Neural cell (in vitro differentiated cells): ENCODE data around the gene C3orf33. TPM values are rescaled to one million over a fixed set of nuclear protein-coding genes. Genes with fewer than 3 reads are reported as not detected.

Experiments used
- H2AFZ ChIP-seq: fragments of 200-600, 300-800 bp; sonication (generic), shearing (Covaris generic); 2 replicates; pipeline ENCODE4 v1.6.0; 2014; ENCODE audit warnings: low read depth, mild to moderate bottlenecking, antibody characterized with exemption, low read length, moderate library complexity
- H3F3A ChIP-seq: fragments of 200-600 bp; shearing (Covaris generic); 2 replicates; pipeline ENCODE4 v1.6.1; 2016; ENCODE audit warnings: mild to moderate bottlenecking, moderate library complexity, mixed read lengths, antibody characterized with exemption, low read length; ENCODE audit not compliant: insufficient read depth, poor library complexity, severe bottlenecking
- H3K27ac ChIP-seq: fragments of 200-600, 300-800 bp; sonication (generic), shearing (Covaris generic); 2 replicates; pipeline ENCODE4 v1.5.1; 2014; ENCODE audit warnings: mild to moderate bottlenecking, low read length, moderate library complexity
- H3K27me3 ChIP-seq: fragments of 300-800, 200-600 bp; sonication (generic), shearing (Covaris generic); 2 replicates; pipeline ENCODE4 v1.6.0; 2014; ENCODE audit warnings: mild to moderate bottlenecking, low read depth, low read length, moderate library complexity; ENCODE audit not compliant: insufficient read depth
- H3K36me3 ChIP-seq: fragments of 300-800, 200-600 bp; sonication (generic), shearing (Covaris generic); 2 replicates; pipeline ENCODE4 v1.5.1; 2014; ENCODE audit warnings: mild to moderate bottlenecking, antibody characterized with exemption, low read length, moderate library complexity; ENCODE audit not compliant: insufficient read depth
- H3K4me2 ChIP-seq: fragments of 300-800, 200-600 bp; sonication (generic), shearing (Covaris generic); 2 replicates; pipeline ENCODE4 v1.6.0; 2014; ENCODE audit warnings: mild to moderate bottlenecking, low read length
- H3K4me3 ChIP-seq: fragments of 300-800, 200-600 bp; sonication (generic), shearing (Covaris generic); 2 replicates; pipeline ENCODE4 v1.5.1; 2014; ENCODE audit warnings: mild to moderate bottlenecking, low read length, moderate library complexity
- H3K79me2 ChIP-seq: fragments of 200-600 bp; shearing (Covaris generic); replicated peaks from 2 replicates; pipeline ENCODE4 v1.6.0; 2014; ENCODE audit warnings: mild to moderate bottlenecking, low read length, moderate library complexity; ENCODE audit not compliant: insufficient read depth
- H3K9ac ChIP-seq: fragments of 300-800, 200-600 bp; sonication (generic), shearing (Covaris generic); 2 replicates; pipeline ENCODE4 v1.6.1; 2016; ENCODE audit warnings: mild to moderate bottlenecking, low read length, mixed read lengths
- H3K9me2 ChIP-seq: fragments of 200-600 bp; shearing (Covaris generic); 2 replicates; pipeline ENCODE4 v1.6.1; 2016; ENCODE audit warnings: mild to moderate bottlenecking, low read length, mixed read lengths; ENCODE audit not compliant: insufficient read depth
- H3K9me3 ChIP-seq: fragments of 200-600, 300-800 bp; sonication (generic), shearing (Covaris generic); 2 replicates; pipeline ENCODE4 v1.6.1; 2016; ENCODE audit warnings: mild to moderate bottlenecking, mixed run types, low read length, moderate library complexity, mixed read lengths
- H4K20me1 ChIP-seq: fragments of 200-600 bp; shearing (Covaris generic); 2 replicates; pipeline ENCODE4 v1.6.1; 2016; ENCODE audit warnings: mild to moderate bottlenecking, mixed run types; ENCODE audit not compliant: insufficient read depth
- EP300 ChIP-seq: fragments of 450-650 bp; conservative IDR thresholded peaks from 2 replicates; pipeline ENCODE4 v1.6.1; 2014; ENCODE audit warnings: antibody characterized with exemption, mild to moderate bottlenecking, moderate library complexity; ENCODE audit not compliant: poor library complexity, severe bottlenecking
- EZH2 ChIP-seq: fragments of 200-600, 300-800 bp; shearing (Covaris generic), sonication (generic); IDR thresholded peaks from 2 replicates; pipeline ENCODE4 v1.6.1; 2014; ENCODE audit warnings: antibody characterized with exemption, low read length, borderline replicate concordance, mild to moderate bottlenecking; ENCODE audit not compliant: insufficient read depth, poor library complexity, severe bottlenecking
- MXI1 ChIP-seq: fragments of 450-650 bp; conservative IDR thresholded peaks from 2 replicates; pipeline ENCODE4 v1.6.1; 2014; ENCODE audit warnings: antibody characterized with exemption, mild to moderate bottlenecking; ENCODE audit not compliant: poor library complexity, severe bottlenecking
- POLR2AphosphoS5 ChIP-seq: IDR thresholded peaks from 2 replicates; pipeline ENCODE4 v1.6.1; 2012
- RAD21 ChIP-seq: fragments of 450-650 bp; conservative IDR thresholded peaks from 2 replicates; pipeline ENCODE4 v1.6.1; 2014; ENCODE audit warnings: antibody characterized with exemption, mild to moderate bottlenecking, moderate library complexity
- SMC3 ChIP-seq: fragments of 450-650 bp; conservative IDR thresholded peaks from 2 replicates; pipeline ENCODE4 v1.6.1; 2014; ENCODE audit warnings: antibody characterized with exemption, mild to moderate bottlenecking, moderate library complexity; ENCODE audit not compliant: poor library complexity
- TAF1 ChIP-seq: IDR thresholded peaks from 2 replicates; pipeline ENCODE4 v1.6.1; 2012; ENCODE audit warnings: low read depth
- polyA plus RNA-seq: library from polyadenylated mRNA; depleted of rRNA; stranded (reverse); fragments of >200 nt; gene quantifications from 2 replicates; pipeline ENCODE4 v1.2.3, GENCODE V29; 2014
- TF ChIP-seq, protein P1 (sequence below): IDR thresholded peaks from 2 replicates; pipeline ENCODE4 v1.6.1; 2012; ENCODE audit warnings: borderline replicate concordance
- TF ChIP-seq, protein P2 (sequence below): fragments of 450-650 bp; IDR thresholded peaks from 2 replicates; pipeline ENCODE4 v1.5.1; 2014; ENCODE audit warnings: antibody characterized with exemption, mild to moderate bottlenecking, moderate library complexity; ENCODE audit not compliant: poor library complexity, severe bottlenecking

Gene C3orf33
- polyA plus RNA-seq, 1 donor from 2014 or later: 9.8 TPM

DNA sequence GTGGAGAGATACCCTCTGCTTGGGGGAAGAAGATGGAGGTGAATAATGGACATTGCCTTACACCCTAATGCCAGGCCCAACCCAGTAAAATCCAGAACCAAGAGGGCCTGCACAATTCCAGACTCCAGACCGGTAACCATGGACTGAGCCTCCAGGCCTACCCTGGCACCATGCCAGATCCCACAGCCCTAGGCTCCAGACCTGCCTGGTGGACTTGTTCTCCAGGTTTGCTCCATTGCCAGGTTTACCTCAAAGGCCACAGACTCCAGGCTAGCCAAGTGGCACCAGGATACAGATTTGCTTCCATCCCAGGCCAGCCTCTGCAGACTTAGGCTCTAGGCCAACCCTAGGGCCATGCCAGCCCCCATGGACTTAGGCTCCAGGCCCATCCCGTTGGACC is 75.2 kb downstream of the C3orf33 start:
- no peak overlapping the region for H3K4me3 ChIP-seq
- H3K9me3 ChIP-seq: no peaks in the 10 kb centered on the region
- H2AFZ ChIP-seq: no peak overlapping the region
- no peaks in the 10 kb centered on the region for H3F3A ChIP-seq
- no peak overlapping the region for H3K9ac ChIP-seq
- H3K27ac ChIP-seq: no peak overlapping the region
- H3K36me3 ChIP-seq: no peaks in the 10 kb centered on the region
- peaks cover 58% of the 10 kb centered on the region for H3K79me2 ChIP-seq
- no peaks in the 10 kb centered on the region for H3K27me3 ChIP-seq
- no peak for TF ChIP-seq EP300
- no peak for TF ChIP-seq TAF1
- TF ChIP-seq RAD21: no peak
- TF ChIP-seq EZH2: no peak
- TF ChIP-seq SMC3: no peak
- no peaks in the 10 kb centered on the region for H4K20me1 ChIP-seq
- no peaks in the 10 kb centered on the region for H3K9me2 ChIP-seq
- no peak overlapping the region for H3K4me2 ChIP-seq

DNA sequence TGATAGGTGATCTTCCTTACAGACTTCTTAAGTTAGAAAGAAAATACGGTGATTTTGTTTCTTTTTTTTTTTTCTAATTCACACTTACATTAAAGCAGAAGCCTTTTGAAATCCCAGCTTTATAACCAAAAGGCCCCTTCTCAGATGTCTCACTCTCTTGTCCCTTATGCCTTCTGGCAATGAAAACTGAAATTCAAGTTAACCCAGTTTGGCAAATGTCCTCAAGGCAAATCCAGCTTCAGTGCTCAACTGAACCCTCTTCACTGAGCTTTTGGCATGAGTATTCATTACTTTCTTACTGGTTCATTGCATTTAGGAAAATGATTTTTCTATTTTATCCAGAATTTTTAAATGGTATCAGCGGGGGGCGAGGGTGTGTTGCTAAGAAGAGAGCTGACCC is 78.2 kb downstream of the C3orf33 start:
- Histone ChIP-seq H3K4me3 (no peak overlapping the region), H3K27ac (no peak overlapping the region), H3K27me3 (no peaks in the 10 kb centered on the region)

More for the DNA sequence above, 78.2 kb downstream of the C3orf33 start:
- TF ChIP-seq EZH2 (no peak), MXI1 (no peak), RAD21 (no peak), SMC3 (no peak), POLR2AphosphoS5 (no peak), EP300 (no peak), TAF1 (no peak)
- TF ChIP-seq, protein P1, sequence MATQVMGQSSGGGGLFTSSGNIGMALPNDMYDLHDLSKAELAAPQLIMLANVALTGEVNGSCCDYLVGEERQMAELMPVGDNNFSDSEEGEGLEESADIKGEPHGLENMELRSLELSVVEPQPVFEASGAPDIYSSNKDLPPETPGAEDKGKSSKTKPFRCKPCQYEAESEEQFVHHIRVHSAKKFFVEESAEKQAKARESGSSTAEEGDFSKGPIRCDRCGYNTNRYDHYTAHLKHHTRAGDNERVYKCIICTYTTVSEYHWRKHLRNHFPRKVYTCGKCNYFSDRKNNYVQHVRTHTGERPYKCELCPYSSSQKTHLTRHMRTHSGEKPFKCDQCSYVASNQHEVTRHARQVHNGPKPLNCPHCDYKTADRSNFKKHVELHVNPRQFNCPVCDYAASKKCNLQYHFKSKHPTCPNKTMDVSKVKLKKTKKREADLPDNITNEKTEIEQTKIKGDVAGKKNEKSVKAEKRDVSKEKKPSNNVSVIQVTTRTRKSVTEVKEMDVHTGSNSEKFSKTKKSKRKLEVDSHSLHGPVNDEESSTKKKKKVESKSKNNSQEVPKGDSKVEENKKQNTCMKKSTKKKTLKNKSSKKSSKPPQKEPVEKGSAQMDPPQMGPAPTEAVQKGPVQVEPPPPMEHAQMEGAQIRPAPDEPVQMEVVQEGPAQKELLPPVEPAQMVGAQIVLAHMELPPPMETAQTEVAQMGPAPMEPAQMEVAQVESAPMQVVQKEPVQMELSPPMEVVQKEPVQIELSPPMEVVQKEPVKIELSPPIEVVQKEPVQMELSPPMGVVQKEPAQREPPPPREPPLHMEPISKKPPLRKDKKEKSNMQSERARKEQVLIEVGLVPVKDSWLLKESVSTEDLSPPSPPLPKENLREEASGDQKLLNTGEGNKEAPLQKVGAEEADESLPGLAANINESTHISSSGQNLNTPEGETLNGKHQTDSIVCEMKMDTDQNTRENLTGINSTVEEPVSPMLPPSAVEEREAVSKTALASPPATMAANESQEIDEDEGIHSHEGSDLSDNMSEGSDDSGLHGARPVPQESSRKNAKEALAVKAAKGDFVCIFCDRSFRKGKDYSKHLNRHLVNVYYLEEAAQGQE: no peak
- TF ChIP-seq, protein P2, sequence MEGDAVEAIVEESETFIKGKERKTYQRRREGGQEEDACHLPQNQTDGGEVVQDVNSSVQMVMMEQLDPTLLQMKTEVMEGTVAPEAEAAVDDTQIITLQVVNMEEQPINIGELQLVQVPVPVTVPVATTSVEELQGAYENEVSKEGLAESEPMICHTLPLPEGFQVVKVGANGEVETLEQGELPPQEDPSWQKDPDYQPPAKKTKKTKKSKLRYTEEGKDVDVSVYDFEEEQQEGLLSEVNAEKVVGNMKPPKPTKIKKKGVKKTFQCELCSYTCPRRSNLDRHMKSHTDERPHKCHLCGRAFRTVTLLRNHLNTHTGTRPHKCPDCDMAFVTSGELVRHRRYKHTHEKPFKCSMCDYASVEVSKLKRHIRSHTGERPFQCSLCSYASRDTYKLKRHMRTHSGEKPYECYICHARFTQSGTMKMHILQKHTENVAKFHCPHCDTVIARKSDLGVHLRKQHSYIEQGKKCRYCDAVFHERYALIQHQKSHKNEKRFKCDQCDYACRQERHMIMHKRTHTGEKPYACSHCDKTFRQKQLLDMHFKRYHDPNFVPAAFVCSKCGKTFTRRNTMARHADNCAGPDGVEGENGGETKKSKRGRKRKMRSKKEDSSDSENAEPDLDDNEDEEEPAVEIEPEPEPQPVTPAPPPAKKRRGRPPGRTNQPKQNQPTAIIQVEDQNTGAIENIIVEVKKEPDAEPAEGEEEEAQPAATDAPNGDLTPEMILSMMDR: no peak
- Histone ChIP-seq H3K79me2 (peaks cover 36% of the 10 kb centered on the region), H3K36me3 (no peaks in the 10 kb centered on the region), H3K4me2 (no peak overlapping the region), H3F3A (no peaks in the 10 kb centered on the region), H3K9me2 (no peaks in the 10 kb centered on the region), H2AFZ (no peak overlapping the region), H3K9ac (no peak overlapping the region), H4K20me1 (no peaks in the 10 kb centered on the region), H3K9me3 (no peaks in the 10 kb centered on the region)
